COLO829 (cell line): ENCODE results near the gene MRPL47.
"Not testable (repeated sequence)": the region's sequence is repeated elsewhere in the genome, so short reads cannot be mapped to it uniquely, and the experiment has no call there.

Experiments
- DNase-seq: peaks from one replicate; pipeline ENCODE4 v3.0.0; 2012; ENCODE audit warnings: low spot score

MRPL47 gene

DNA sequence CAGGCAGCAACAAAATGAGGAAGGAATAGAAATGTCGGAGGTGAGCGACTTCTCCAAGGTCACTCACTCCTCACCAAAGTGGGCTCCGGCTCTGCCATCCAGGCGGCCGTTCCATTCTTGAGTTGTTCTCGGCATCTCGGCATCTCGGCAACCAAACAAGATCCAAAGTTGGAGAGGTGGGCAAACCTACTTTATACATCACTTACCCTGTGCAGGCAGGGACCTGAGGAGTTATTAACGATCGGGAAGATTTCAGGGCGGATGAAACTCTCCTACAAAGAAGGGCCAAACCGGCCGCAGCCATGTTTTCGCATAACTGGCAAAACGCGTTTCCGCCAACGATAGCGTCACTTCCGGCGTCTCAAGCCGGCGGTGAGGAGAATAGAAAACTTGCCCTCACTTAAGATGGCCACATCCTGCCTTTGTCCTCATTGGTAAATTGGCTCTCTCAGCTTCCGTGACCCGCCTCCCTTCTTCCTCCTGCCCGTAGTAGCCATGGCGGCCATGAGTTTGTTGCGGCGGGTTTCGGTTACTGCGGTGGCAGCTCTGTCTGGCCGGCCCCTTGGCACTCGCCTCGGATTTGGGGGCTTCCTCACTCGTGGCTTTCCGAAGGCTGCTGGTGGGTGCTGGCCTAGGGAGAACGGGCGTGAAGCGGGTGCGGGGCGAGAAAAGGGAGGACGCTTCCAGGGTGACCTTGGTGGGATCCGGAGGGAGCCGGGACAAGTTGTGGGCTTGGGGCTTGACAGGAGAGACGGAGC lies at the start of gene MRPL47, which contains the start of gene NDUFB5:
Gene MRPL47, minus strand, starts transcription at position 318 of the 758 bp plus-strand sequence. Its CDS starts 14 bp downstream, at position 304.
Gene NDUFB5, plus strand, starts transcription at position 474 of the 758 bp plus-strand sequence. Its CDS starts 22 bp downstream, at position 496.
- peak; percentile 98 for DNase-seq

- DNase-seq = peak; percentile 65
Measured at GRCh38 chr3:179653096-179653797, 48.8 kb upstream of the MRPL47 start.

DNA sequence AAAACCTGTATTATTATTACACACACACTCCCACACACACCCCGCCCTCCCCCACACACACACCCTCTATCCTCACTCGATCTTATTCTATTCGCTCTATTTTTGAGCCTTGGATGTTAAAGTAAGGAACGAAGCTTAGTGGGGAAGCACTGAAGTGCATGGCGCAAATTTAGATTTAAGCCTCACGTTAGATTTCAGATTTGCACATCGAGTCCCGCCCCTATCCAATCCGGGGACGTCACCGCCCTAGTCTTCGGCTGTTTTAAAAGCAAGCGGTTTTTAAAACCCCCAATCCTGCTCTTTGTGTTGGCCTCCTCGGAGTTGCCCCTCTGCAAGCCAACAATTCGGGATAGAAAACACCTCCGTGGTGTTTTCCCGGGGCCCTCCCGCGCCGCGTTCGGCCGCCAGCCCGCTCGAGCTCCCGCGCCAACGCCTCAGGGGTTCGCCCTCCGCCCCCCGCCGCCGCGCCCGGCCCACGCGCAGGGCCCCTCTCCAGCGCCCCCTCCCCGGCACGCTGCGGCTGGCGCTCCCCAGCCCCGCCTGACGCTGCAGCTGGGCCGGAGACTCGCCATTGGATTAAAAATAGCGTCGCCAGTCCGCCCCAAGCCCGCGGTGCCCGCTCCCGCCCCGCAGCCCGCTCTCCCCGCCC lies 48.1 kb upstream of the MRPL47 start, which contains the start of gene USP13:
Gene USP13, plus strand, starts transcription at position 594 of the 649 bp plus-strand sequence. CDS start 186 bp downstream, outside the sequence.
- DNase-seq = peak; percentile 66

DNA sequence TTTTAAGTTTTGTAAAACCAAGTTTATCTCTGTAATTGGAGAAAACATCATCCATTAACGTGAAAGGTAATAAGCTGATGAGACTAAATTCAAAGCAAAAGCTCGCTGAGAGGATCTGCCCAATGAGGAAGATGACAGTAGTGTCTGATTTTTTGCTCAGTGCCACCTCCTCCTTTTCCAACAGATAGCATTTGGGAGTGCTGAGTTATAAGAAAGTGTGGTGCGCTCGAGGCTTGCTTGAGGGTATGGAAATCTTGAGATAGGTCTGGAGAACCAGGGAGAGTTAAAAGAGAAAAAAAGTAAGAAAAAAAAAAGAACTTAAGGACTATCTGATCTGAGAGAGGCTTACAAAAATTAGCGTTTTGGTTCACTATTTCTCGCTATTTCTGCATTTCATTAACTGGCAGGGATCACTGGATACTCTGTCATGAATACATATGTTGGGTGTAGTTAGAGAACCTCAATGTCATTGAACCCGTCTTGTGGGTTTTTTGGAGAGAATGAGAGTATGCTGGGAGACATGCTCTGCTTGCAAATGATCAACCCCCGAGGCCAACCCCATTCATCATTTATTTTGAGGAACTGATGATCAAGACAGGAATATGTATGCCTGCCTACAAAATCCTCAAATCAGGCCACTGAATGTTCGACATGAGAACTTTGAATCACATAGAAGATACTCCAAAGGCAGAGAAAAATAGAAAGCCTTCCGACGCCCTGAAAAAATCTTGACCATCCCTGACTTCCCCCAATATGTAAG lies 47.4 kb upstream of the MRPL47 start:
- DNase-seq = no peak

DNA sequence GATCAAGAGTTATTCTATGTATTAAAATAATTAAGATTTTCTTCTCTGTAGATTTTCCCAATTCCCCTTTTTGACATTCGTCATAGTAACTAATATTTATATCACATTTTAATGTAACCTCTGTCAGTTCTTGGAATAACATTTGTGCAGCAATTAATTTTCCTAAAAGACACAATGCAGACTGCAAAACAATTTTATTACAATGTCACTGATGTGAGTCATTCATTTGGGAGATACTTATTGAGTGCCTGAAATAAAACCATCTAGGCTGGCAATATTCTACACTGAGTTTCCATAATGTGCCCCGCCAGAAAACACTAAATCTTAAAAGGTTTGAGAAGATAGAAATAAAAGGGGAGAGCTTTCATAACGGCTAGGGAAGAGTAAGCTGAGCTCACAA lies 41.7 kb upstream of the MRPL47 start:
- no peak for DNase-seq

GRCh38 chr3:179643837-179644236 lies 39.4 kb upstream of the MRPL47 start:
- DNase-seq = not testable (repeated sequence)

GRCh38 chr3:179642871-179643270 lies 38.4 kb upstream of the MRPL47 start:
- no peak for DNase-seq

DNA sequence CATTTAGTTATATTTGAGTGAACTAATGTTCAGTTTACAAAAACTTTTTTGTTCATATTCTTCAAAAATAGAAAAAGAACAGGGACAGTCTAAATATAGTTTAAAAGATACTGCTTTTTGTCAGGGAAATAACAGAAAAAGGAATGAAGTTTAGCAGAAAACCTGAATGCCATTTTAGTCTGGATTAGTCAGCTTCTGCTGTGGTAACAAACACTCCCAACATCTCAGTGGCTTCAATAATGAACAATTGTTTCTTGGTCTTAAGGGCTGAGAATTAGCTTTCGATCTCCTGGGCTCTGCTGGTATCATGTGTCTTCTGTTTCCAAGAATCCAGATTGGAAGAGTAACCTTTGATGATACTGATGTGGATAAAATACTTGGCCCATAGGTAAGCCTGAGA lies 36.0 kb upstream of the MRPL47 start:
- DNase-seq = no peak

- no peak for DNase-seq
Measured at GRCh38 chr3:179630753-179631451, 26.5 kb upstream of the MRPL47 start.

- DNase-seq = no peak
Measured at GRCh38 chr3:179624451-179624850, 20.0 kb upstream of the MRPL47 start.

GRCh38 chr3:179622023-179622422 lies 17.6 kb upstream of the MRPL47 start:
- no peak for DNase-seq

- peak; percentile 21 for DNase-seq
Measured at GRCh38 chr3:179615458-179616173, 11.2 kb upstream of the MRPL47 start.

DNA sequence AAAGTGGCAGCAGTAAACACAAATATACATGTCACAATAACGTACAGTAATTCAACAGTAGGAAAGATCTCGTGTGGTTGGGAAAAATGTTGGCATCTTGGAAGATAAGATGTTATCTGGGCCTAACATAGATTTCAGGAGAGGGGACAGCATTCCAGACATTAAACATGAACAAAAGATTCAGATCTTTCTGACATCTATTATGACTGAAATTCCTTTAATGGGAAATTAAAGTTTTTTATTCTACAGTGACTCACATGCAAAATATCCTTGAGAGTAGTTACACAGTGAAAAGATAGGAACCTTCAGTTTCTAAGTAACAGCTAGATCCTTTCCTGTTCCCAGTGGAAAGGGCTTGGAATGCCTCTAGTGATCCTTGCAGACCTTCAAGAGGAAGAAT lies 9.4 kb upstream of the MRPL47 start:
- DNase-seq = peak; percentile 60

- no peak for DNase-seq
Measured at GRCh38 chr3:179610066-179610465, 5.6 kb upstream of the MRPL47 start.

- no peak for DNase-seq
Measured at GRCh38 chr3:179608931-179609720, 4.7 kb upstream of the MRPL47 start.

GRCh38 chr3:179606534-179607085 lies 2.2 kb upstream of the MRPL47 start:
- no peak for DNase-seq

DNA sequence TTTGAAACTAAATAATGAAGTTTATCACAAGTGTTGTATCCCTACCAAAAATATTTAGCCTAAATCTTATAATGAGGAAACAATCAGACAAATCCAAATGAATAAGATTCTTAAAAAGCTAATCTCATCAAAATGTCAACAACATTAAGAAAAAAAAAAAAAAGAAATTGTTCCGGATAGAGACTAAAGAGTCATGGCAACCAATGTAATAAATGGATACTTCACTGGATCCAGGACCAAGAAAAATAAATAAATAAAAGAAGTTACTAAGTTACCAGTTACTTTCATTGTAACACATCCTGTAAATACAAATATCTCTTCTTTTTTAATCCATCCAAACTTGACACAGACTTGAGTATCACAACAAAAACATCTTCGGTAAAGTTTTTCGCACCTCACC lies 607 bp downstream of the MRPL47 start:
- DNase-seq = no peak

DNA sequence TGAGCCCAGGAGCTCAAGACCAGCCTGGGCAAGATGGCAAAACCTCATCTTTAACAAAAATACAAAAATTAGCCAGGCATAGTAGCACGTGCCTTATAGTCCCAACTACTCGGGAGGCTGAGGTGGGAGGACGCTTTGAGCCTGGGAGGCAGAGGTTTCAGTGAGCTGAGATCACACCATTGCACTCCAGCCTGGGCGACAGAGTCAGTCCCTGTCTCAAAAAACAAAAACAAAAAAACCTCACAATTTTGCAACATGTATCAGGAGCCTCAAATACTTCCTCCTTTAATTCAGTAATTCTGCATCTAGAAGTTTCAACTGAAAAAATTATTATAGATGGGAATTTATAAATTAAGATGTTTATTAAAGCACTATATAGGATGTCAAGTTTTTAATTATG lies 1.1 kb downstream of the MRPL47 start:
- no peak for DNase-seq

DNA sequence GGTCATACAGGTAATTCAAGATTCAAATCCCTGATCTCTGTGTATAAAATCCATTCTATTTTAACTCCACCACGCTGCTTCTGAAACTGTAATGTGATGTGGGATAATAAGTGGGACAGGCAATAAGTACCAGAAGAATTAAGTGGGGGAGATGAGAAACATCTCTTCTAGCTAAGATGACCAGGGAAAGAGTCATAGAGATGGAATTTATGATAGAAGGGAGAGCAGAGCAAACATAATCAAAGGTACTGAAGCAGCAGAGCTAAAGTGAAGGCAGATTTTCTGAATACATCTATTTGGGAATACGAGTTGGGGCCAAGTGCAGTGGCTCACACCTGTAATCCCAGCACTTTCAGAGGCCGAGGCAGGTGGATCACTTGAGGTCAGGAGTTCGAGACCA lies 4.9 kb downstream of the MRPL47 start:
- no peak for DNase-seq
